ENCODE measurements around the gene SLX4IP.

DNA sequence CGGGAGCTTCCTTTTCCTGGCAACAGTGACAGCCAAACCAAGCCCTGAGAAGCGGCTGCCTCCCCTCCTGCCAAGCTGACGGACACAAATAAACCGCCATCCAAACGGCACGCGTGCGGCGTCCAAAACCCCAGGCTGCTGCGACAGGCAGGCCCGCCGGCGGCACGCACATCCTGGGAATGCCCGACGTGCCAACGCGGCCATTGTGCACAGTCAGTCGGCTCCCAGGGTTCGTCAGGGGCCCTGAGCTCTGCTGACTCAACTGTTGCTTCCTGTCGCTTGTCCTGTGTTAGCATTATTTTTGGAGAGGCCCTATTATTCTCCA, 231.9 kb downstream of the SLX4IP start:
- TF ChIP-seq, protein P1, sequence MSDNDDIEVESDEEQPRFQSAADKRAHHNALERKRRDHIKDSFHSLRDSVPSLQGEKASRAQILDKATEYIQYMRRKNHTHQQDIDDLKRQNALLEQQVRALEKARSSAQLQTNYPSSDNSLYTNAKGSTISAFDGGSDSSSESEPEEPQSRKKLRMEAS (CRISPR knock-in tag; IDR thresholded peaks at IDR 0.05): no peak
- TF ChIP-seq FOXK1 (CRISPR knock-in tag; IDR thresholded peaks at IDR 0.05) (no peak), RELA (CRISPR knock-in tag; IDR thresholded peaks at IDR 0.05; ENCODE audit: borderline replicate concordance) (no peak), CBFB (CRISPR knock-in tag; IDR thresholded peaks at IDR 0.05; ENCODE audit: low read depth) (no peak), E2F4 (CRISPR knock-in tag; IDR thresholded peaks at IDR 0.05; ENCODE audit: borderline replicate concordance, low read depth) (no peak), MYBL2 (CRISPR knock-in tag; IDR thresholded peaks at IDR 0.05) (no peak), ZNF121 (CRISPR knock-in tag; IDR thresholded peaks at IDR 0.05) (no peak)
- TF ChIP-seq, protein P2, sequence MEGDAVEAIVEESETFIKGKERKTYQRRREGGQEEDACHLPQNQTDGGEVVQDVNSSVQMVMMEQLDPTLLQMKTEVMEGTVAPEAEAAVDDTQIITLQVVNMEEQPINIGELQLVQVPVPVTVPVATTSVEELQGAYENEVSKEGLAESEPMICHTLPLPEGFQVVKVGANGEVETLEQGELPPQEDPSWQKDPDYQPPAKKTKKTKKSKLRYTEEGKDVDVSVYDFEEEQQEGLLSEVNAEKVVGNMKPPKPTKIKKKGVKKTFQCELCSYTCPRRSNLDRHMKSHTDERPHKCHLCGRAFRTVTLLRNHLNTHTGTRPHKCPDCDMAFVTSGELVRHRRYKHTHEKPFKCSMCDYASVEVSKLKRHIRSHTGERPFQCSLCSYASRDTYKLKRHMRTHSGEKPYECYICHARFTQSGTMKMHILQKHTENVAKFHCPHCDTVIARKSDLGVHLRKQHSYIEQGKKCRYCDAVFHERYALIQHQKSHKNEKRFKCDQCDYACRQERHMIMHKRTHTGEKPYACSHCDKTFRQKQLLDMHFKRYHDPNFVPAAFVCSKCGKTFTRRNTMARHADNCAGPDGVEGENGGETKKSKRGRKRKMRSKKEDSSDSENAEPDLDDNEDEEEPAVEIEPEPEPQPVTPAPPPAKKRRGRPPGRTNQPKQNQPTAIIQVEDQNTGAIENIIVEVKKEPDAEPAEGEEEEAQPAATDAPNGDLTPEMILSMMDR (IDR thresholded peaks at IDR 0.05): no peak
- TF ChIP-seq, protein P3, sequence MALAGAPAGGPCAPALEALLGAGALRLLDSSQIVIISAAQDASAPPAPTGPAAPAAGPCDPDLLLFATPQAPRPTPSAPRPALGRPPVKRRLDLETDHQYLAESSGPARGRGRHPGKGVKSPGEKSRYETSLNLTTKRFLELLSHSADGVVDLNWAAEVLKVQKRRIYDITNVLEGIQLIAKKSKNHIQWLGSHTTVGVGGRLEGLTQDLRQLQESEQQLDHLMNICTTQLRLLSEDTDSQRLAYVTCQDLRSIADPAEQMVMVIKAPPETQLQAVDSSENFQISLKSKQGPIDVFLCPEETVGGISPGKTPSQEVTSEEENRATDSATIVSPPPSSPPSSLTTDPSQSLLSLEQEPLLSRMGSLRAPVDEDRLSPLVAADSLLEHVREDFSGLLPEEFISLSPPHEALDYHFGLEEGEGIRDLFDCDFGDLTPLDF (CRISPR knock-in tag; IDR thresholded peaks at IDR 0.05): no peak

Data from WTC11 (cell line).